SK-N-SH (cell line): ENCODE data around the gene TADA3. TPM values are rescaled to one million over a fixed set of nuclear protein-coding genes. Genes with fewer than 3 reads are reported as not detected.

ENCODE experiments used
- CTCF ChIA-PET: fragments of 300-600, 350-600 bp; formaldehyde crosslinking; extraction: SDS; loops from one replicate; lab custom pipeline; 2021; lab: Yijun Ruan, JAX
- POLR2A ChIA-PET: fragments of 350-600 bp; sonication (Branson Sonifier 250); formaldehyde crosslinking; extraction: SDS; loops from one replicate; lab custom pipeline; 2020; ENCODE audit warnings: antibody characterized with exemption, inconsistent platforms; lab: Yijun Ruan, JAX
- DNase-seq: peaks from one replicate; pipeline ENCODE4 v3.0.0; 2012
- H2AFZ ChIP-seq: fragments of 200-600 bp; sonication (generic); 2 replicates; pipeline ENCODE4 v1.8.1; 2016; ENCODE audit warnings: antibody characterized with exemption, mild to moderate bottlenecking, low read depth
- H3F3A ChIP-seq: fragments of 200-600 bp; sonication (generic); replicated peaks from 2 replicates; pipeline ENCODE3; 2016; ENCODE audit warnings: antibody characterized with exemption, mild to moderate bottlenecking; ENCODE audit not compliant: insufficient read depth
- H3K27ac ChIP-seq, 2 experiments: fragments of 200-500 bp in 1 of 2; fragments of 200-600 bp in 1 of 2; sonication (Bioruptor generic) in 1 of 2; sonication (generic), shearing (Covaris generic) in 1 of 2; 2 replicates each; pipeline versions ENCODE4 v1.5.1 to v1.6.1; 2014 to 2016; ENCODE audit warnings: low read depth in 2 of 2, inconsistent platforms in 1 of 2, low read length in 1 of 2, mild to moderate bottlenecking in 1 of 2, mixed read lengths in 1 of 2
- H3K27me3 ChIP-seq: fragments of 200-600 bp; sonication (generic), shearing (Covaris generic); 2 replicates; pipeline ENCODE4 v1.6.1; 2016; ENCODE audit warnings: mixed run types; ENCODE audit not compliant: insufficient read depth
- H3K36me3 ChIP-seq, 2 experiments: fragments of 200-500 bp in 1 of 2; fragments of 200-600 bp in 1 of 2; sonication (Bioruptor generic) in 1 of 2; sonication (generic) in 1 of 2; replicated peaks in 1 of 2; 2 replicates each; pipeline versions ENCODE3 to v1.5.1; 2014 to 2016; ENCODE audit warnings: low read length in 1 of 2, mild to moderate bottlenecking in 1 of 2; ENCODE audit not compliant: insufficient read depth in 2 of 2, control insufficient read depth in 1 of 2
- H3K4me1 ChIP-seq, 2 experiments: fragments of 200-500 bp in 1 of 2; fragments of 200-600 bp in 1 of 2; sonication (Bioruptor generic) in 1 of 2; sonication (generic), shearing (Covaris generic) in 1 of 2; 2 replicates each; pipeline versions ENCODE4 v1.5.1 to v1.6.1; 2014 to 2016; ENCODE audit warnings: low read depth in 1 of 2, low read length in 1 of 2, mixed run types in 1 of 2; ENCODE audit not compliant: insufficient read depth in 2 of 2, control insufficient read depth in 1 of 2
- H3K4me2 ChIP-seq: fragments of 200-600 bp; sonication (generic), shearing (Covaris generic); 2 replicates; pipeline ENCODE4 v1.6.1; 2017; ENCODE audit warnings: mixed run types
- H3K4me3 ChIP-seq, 2 experiments: fragments of 200-500 bp in 1 of 2; fragments of 200-600 bp in 1 of 2; sonication (Bioruptor generic) in 1 of 2; sonication (generic), shearing (Covaris generic) in 1 of 2; 2 replicates each; pipeline versions ENCODE4 v1.5.1 to v1.8.1; 2014 to 2016; ENCODE audit warnings: low read depth in 2 of 2, inconsistent platforms in 1 of 2, low read length in 1 of 2, mild to moderate bottlenecking in 1 of 2, mixed read lengths in 1 of 2, moderate library complexity in 1 of 2
- H3K79me2 ChIP-seq: fragments of 200-600 bp; sonication (generic); 2 replicates; pipeline ENCODE4 v1.8.1; 2017; ENCODE audit warnings: mild to moderate bottlenecking; ENCODE audit not compliant: insufficient read depth
- H3K9ac ChIP-seq: fragments of 200-600 bp; sonication (generic); 2 replicates; pipeline ENCODE4 v1.6.1; 2017; ENCODE audit warnings: mixed run types
- H3K9me2 ChIP-seq: fragments of 200-600 bp; sonication (generic); 2 replicates; pipeline ENCODE4 v1.6.1; 2017; ENCODE audit warnings: mixed run types
- H3K9me3 ChIP-seq: fragments of 200-600 bp; sonication (generic); 2 replicates; pipeline ENCODE4 v1.6.1; 2017; ENCODE audit warnings: mixed run types, mild to moderate bottlenecking, moderate library complexity
- H4K20me1 ChIP-seq: fragments of 200-600 bp; sonication (generic); 2 replicates; pipeline ENCODE4 v1.6.1; 2017; ENCODE audit warnings: mild to moderate bottlenecking, mixed run types; ENCODE audit not compliant: insufficient read depth
- ELF1 ChIP-seq: IDR thresholded peaks from 2 replicates; pipeline ENCODE4 v1.4.0; 2012
- EP300 ChIP-seq, 2 experiments: IDR thresholded peaks; 2 replicates each; pipeline versions ENCODE4 v1.4.0 to v1.6.1; 2012; ENCODE audit warnings: borderline replicate concordance in 1 of 2, low read depth in 1 of 2, low read length in 1 of 2
- EZH2phosphoT487 ChIP-seq: fragments of 200-600 bp; sonication (generic); IDR thresholded peaks from 2 replicates; pipeline ENCODE4 v1.6.1; 2017; ENCODE audit warnings: low read depth, mixed run types, mild to moderate bottlenecking, antibody characterized with exemption, moderate library complexity, borderline replicate concordance
- FOSL2 ChIP-seq: IDR thresholded peaks from 2 replicates; pipeline ENCODE4 v1.4.0; 2012; ENCODE audit warnings: low read depth, mild to moderate bottlenecking, moderate library complexity, borderline replicate concordance
- FOXJ3 ChIP-seq: sonication (generic); formaldehyde crosslinking; IDR thresholded peaks from 2 replicates; pipeline ENCODE4 v1.5.1; 2020; ENCODE audit warnings: mild to moderate bottlenecking, missing genetic modification reagents
- GATA2 ChIP-seq: sonication (generic); formaldehyde crosslinking; IDR thresholded peaks from 2 replicates; pipeline ENCODE4 v1.5.0; 2020; ENCODE audit warnings: mild to moderate bottlenecking, missing genetic modification reagents
- MEF2A ChIP-seq: IDR thresholded peaks from 2 replicates; pipeline ENCODE4 v1.4.0; 2012; ENCODE audit warnings: low read depth, borderline replicate concordance
- MXI1 ChIP-seq: IDR thresholded peaks from 2 replicates; pipeline ENCODE4 v1.6.1; 2012; ENCODE audit warnings: mild to moderate bottlenecking, low read depth, low read length, improper control_type of control experiment
- NFIC ChIP-seq: IDR thresholded peaks from 2 replicates; pipeline ENCODE4 v1.4.0; 2012; ENCODE audit warnings: borderline replicate concordance
- RCOR1 ChIP-seq: fragments of 150-350 bp; IDR thresholded peaks from 2 replicates; pipeline ENCODE4 v1.6.1; 2017; ENCODE audit warnings: antibody characterized with exemption, low read length
- RFX5 ChIP-seq: IDR thresholded peaks from 2 replicates; pipeline ENCODE4 v1.6.1; 2012; ENCODE audit warnings: mild to moderate bottlenecking, improper control_type of control experiment, low read length
- SIN3A ChIP-seq: IDR thresholded peaks from 2 replicates; pipeline ENCODE4 v1.6.1; 2012; ENCODE audit warnings: low read depth, mild to moderate bottlenecking, low read length, moderate library complexity, borderline replicate concordance
- TAF1 ChIP-seq: IDR thresholded peaks from 2 replicates; pipeline ENCODE4 v1.6.1; 2012; ENCODE audit warnings: low read depth, mild to moderate bottlenecking, low read length, moderate library complexity, borderline replicate concordance
- TCF12 ChIP-seq: IDR thresholded peaks from 2 replicates; pipeline ENCODE4 v1.4.0; 2012
- YY1 ChIP-seq: IDR thresholded peaks from 2 replicates; pipeline ENCODE4 v1.4.0; 2012; ENCODE audit warnings: low read depth, mild to moderate bottlenecking
- WGBS: methylation state at CpG from one replicate; pipeline ENCODE4 v1.1.6; 2017; ENCODE audit warnings: low lambda C conversion rate; 5-methylcytosine and 5-hydroxymethylcytosine counted together
- polyA plus RNA-seq, 3 experiments: library from polyadenylated mRNA; depleted of rRNA; stranded (reverse); fragments of >200 nt; gene quantifications; 2 replicates each; pipeline ENCODE4 v1.2.3, GENCODE V29; 2012
- TF ChIP-seq, protein P1 (sequence below): IDR thresholded peaks from 2 replicates; pipeline ENCODE4 v1.6.1; 2012; ENCODE audit warnings: mild to moderate bottlenecking, low read depth, low read length, moderate library complexity
- TF ChIP-seq, protein P2 (sequence below): IDR thresholded peaks from 2 replicates; pipeline ENCODE4 v1.4.0; 2012; ENCODE audit warnings: low read depth, borderline replicate concordance
- TF ChIP-seq, protein P3 (sequence below): IDR thresholded peaks from 2 replicates; pipeline ENCODE4; 2012

Gene TADA3
- polyA plus RNA-seq, 1 of the 3 experiments (the other 2 are of a cell fraction): 102 TPM

DNA sequence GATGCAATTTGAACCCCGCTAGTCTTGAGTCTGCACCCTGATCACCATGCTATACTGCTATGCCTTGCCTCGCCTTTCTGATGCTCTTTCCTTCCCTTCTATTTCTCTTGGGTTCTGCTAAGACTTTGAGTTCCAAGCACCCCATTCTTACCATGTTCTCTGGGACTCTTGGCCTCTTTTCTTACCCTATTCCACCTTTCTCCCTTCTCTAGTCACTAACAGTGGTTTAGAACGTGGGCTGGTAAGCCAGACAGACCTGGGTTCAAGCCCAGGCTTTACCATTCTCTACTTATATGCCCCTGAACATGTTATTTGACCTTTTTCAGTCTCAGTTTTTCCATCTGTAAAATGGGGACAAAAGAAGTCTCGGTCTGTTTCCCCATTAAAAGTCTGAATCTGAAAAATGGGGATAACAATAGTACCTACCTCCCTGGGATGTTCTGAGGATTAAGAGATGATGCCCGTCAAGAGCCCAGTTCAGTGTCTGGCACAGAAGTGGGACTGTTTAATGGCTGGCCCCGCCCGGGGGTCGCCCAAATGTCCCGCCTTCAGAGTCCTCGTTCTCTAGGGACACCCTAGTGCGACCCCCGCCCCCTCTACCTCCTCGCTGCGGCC, 376 bp downstream of the TADA3 start:
- peak overlapping the region; percentile 98 for H3K9ac ChIP-seq
- H3K27me3 ChIP-seq: no peaks in the 10 kb centered on the region
- peak overlapping the region; percentile 83 for H3K4me2 ChIP-seq
- H3K27ac ChIP-seq: peak overlapping the region; percentile 91 to 97
- H2AFZ ChIP-seq: peak overlapping the region; percentile 73
- H3K36me3 ChIP-seq: peaks cover 36 to 38% of the 10 kb centered on the region in 2 experiments
- TF ChIP-seq RCOR1: no peak
- TF ChIP-seq MXI1: no peak
- TF ChIP-seq TCF12: no peak
- no peak for TF ChIP-seq RFX5
- TF ChIP-seq, protein P1, sequence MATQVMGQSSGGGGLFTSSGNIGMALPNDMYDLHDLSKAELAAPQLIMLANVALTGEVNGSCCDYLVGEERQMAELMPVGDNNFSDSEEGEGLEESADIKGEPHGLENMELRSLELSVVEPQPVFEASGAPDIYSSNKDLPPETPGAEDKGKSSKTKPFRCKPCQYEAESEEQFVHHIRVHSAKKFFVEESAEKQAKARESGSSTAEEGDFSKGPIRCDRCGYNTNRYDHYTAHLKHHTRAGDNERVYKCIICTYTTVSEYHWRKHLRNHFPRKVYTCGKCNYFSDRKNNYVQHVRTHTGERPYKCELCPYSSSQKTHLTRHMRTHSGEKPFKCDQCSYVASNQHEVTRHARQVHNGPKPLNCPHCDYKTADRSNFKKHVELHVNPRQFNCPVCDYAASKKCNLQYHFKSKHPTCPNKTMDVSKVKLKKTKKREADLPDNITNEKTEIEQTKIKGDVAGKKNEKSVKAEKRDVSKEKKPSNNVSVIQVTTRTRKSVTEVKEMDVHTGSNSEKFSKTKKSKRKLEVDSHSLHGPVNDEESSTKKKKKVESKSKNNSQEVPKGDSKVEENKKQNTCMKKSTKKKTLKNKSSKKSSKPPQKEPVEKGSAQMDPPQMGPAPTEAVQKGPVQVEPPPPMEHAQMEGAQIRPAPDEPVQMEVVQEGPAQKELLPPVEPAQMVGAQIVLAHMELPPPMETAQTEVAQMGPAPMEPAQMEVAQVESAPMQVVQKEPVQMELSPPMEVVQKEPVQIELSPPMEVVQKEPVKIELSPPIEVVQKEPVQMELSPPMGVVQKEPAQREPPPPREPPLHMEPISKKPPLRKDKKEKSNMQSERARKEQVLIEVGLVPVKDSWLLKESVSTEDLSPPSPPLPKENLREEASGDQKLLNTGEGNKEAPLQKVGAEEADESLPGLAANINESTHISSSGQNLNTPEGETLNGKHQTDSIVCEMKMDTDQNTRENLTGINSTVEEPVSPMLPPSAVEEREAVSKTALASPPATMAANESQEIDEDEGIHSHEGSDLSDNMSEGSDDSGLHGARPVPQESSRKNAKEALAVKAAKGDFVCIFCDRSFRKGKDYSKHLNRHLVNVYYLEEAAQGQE: no peak
- no peak for TF ChIP-seq EZH2phosphoT487
- TF ChIP-seq, protein P2, sequence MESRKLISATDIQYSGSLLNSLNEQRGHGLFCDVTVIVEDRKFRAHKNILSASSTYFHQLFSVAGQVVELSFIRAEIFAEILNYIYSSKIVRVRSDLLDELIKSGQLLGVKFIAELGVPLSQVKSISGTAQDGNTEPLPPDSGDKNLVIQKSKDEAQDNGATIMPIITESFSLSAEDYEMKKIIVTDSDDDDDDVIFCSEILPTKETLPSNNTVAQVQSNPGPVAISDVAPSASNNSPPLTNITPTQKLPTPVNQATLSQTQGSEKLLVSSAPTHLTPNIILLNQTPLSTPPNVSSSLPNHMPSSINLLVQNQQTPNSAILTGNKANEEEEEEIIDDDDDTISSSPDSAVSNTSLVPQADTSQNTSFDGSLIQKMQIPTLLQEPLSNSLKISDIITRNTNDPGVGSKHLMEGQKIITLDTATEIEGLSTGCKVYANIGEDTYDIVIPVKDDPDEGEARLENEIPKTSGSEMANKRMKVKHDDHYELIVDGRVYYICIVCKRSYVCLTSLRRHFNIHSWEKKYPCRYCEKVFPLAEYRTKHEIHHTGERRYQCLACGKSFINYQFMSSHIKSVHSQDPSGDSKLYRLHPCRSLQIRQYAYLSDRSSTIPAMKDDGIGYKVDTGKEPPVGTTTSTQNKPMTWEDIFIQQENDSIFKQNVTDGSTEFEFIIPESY: no peak
- no peak for TF ChIP-seq GATA2 (CRISPR knock-in tag)
- TF ChIP-seq FOSL2: no peak
- TF ChIP-seq EP300 (IDR thresholded peaks at IDR 0.05; ENCODE audit: borderline replicate concordance in 1 of 2, low read depth in 1 of 2, low read length in 1 of 2): no peak
- TF ChIP-seq, protein P3, sequence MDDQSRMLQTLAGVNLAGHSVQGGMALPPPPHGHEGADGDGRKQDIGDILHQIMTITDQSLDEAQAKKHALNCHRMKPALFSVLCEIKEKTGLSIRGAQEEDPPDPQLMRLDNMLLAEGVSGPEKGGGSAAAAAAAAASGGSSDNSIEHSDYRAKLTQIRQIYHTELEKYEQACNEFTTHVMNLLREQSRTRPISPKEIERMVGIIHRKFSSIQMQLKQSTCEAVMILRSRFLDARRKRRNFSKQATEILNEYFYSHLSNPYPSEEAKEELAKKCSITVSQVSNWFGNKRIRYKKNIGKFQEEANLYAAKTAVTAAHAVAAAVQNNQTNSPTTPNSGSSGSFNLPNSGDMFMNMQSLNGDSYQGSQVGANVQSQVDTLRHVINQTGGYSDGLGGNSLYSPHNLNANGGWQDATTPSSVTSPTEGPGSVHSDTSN: no peak
- TF ChIP-seq MEF2A: no peak
- TF ChIP-seq FOXJ3 (CRISPR knock-in tag): no peak
- TF ChIP-seq SIN3A: no peak
- TF ChIP-seq TAF1: no peak
- no peak for TF ChIP-seq ELF1
- no peak for TF ChIP-seq YY1
- no peak for TF ChIP-seq NFIC
- WGBS: 27% methylated on average over 7 of the region's 14 CpGs
- H3K9me3 ChIP-seq: no peaks in the 10 kb centered on the region
- H3K9me2 ChIP-seq: no peaks in the 10 kb centered on the region
- H4K20me1 ChIP-seq: peaks cover 12% of the 10 kb centered on the region; the same call in 1 of the 2 replicates
- H3K79me2 ChIP-seq: peaks cover 62% of the 10 kb centered on the region
- CTCF ChIA-PET: interaction anchor here (1.1 kb wide), 1 partner anchor 11 kb away, joined by 3 read pairs; no protein-coding TSS in a partner anchor
- no peak for DNase-seq
- H3F3A ChIP-seq: no peaks in the 10 kb centered on the region
- H3K4me1 ChIP-seq: peaks cover 10 to 13% of the 10 kb centered on the region in 2 experiments; a peak in 1 of 4 replicates
- POLR2A ChIA-PET: interaction anchor here (0.9 to 1.3 kb wide), 8 partner anchors 8 to 195 kb away, joined by 3 to 9 read pairs (median 4); partner anchors contain the start of genes EMC3, OGG1 and RPUSD3
- peak overlapping the region; percentile 82 to 96 for H3K4me3 ChIP-seq
